LNCAP (cell line): ENCODE data around the gene SLX9.

Source experiments
- TF ChIP-seq, protein P1 (sequence below): fragments of 450-650 bp; IDR thresholded peaks from 2 replicates; pipeline ENCODE4 v1.5.1; 2017; ENCODE audit warnings: mild to moderate bottlenecking

Gene SLX9

GRCh38 chr21:44971672-44971995 is 31.8 kb downstream of the SLX9 start:
- TF ChIP-seq, protein P1, sequence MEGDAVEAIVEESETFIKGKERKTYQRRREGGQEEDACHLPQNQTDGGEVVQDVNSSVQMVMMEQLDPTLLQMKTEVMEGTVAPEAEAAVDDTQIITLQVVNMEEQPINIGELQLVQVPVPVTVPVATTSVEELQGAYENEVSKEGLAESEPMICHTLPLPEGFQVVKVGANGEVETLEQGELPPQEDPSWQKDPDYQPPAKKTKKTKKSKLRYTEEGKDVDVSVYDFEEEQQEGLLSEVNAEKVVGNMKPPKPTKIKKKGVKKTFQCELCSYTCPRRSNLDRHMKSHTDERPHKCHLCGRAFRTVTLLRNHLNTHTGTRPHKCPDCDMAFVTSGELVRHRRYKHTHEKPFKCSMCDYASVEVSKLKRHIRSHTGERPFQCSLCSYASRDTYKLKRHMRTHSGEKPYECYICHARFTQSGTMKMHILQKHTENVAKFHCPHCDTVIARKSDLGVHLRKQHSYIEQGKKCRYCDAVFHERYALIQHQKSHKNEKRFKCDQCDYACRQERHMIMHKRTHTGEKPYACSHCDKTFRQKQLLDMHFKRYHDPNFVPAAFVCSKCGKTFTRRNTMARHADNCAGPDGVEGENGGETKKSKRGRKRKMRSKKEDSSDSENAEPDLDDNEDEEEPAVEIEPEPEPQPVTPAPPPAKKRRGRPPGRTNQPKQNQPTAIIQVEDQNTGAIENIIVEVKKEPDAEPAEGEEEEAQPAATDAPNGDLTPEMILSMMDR = no peak

DNA sequence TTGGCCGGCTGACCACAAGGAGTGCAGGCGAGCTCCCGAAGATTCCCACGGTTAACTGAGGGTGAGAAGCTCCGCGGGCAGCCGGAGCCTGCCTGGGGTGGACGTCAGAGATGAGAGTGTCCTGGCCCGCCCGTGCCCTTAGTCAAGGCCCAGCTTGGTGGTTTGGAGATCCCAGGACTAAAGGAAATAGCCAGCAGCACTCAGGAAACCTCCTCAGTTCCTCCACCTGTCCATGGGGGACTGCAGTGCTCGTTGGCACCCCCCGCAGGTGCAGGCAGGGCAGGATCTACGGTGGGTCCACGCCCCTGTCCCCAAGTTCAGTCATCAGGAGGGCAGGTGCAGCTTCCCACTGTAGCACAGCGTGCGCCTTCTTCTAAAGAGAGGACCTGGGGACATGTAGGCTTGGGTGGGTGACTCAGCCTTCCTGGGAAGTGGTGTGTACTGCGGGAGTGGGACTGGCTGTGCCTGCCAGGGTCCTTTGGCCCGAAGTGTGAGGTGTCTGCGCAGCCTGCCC is 32.5 kb downstream of the SLX9 start:
- TF ChIP-seq, protein P1 = no peak

DNA sequence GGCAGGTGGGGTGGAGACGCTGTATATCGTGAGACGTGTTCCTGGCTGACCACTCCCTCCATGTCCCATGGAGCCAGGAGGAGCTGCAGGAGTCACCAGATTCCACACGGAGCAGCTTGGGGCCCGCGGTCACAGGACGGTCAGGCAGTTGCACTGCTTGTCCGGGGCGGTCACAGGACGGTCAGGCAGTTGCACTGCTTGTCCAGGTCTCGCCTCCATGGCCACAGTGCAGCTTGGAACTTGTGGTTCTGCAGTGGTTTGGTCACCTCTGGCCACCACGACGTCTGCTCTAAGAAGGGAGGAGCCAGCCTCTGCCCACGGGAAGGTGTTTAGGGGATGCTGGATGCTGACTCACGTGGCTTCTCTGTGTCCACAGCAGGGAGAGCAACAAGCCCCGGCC is 33.0 kb downstream of the SLX9 start:
- TF ChIP-seq, protein P1 = no peak

GRCh38 chr21:44973598-44973997 is 33.8 kb downstream of the SLX9 start:
- TF ChIP-seq, protein P1 = no peak

DNA sequence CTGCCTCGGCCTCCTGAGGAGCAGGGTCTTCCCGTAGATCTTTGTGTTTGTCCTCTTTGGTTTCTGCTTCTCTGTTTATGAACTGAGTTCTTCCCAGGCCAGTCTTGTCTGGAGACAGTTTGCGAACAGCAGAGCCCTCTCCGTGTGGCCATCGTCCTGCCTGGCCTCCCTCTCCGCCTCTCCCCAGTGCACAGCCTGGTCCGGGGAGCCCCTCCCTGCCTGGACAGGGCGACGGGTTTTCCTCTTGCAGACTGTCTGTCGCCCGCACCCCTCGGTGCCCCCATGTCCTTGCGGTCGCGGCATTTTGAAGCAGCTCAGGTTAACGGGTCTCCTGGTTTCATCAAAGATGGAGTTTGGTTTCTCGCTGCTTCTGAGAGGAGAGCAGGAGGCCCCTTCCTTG is 34.8 kb downstream of the SLX9 start:
- TF ChIP-seq, protein P1 = no peak

GRCh38 chr21:44975720-44976555 is 36.1 kb downstream of the SLX9 start:
- TF ChIP-seq, protein P1 = no peak

DNA sequence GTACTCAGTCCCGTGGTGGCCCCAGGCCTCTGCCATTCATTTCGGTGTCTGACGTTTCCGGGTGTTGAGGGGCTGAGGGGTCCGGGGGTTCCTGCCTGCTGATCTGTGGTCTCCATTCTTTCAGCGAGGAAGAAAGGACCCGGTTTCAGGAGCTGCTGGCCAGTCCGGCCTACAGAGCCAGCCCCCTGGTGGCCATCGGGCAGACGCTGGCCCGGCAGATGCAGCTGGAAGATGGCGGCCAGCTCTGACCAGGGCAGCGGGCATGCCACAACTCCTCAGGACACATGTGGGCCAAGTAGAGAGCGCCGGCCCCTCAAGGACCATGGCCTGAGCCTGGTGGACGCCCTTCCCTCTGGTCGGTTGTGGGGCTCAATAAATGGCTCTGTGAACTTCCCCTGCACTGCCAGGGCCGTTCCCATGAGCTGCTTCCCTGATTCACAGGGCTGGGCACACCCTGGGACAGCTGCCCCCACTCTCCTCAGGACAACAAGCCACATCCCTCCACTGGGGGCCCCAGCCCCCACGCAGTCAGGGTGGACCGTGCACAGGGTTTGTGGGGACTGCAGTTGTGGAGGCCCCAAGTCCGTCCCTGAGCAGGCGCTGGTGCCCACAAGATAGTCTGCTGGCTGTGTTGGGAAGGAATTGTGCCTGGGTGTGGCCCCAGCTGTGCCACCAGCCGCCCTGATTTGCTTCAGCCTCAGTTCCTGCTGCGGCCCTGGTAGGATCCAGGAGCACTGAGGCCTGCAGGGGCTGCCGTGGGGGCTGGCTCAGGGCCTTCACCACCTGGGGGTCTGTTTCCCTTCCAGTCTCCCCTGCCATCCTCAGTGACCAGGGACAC is 36.9 kb downstream of the SLX9 start:
- TF ChIP-seq, protein P1 = peak; percentile 19; the same call in 1 of the 2 replicates
